Heart right ventricle (tissue), 16 donors: ENCODE results near the gene STRIT1. TPM values are rescaled to one million over a fixed set of nuclear protein-coding genes. Genes with fewer than 3 reads are reported as not detected.
"Not testable (repeated sequence)": the region's sequence is repeated elsewhere in the genome, so short reads cannot be mapped to it uniquely, and the experiment has no call there.

Experiments
- ATAC-seq, 8 donors: fragments of 200-7000 bp; cut with Tn5 transposase; one replicate each; pipeline ENCODE4 v1.9.1; 2020; ENCODE audit warnings: mild to moderate bottlenecking in 8 of 8, moderate library complexity in 8 of 8, moderate number of reproducible peaks in 1 of 8
- DNase-seq, 2 donors: peaks; one replicate each; pipeline ENCODE4 v3.0.0-alpha.2; 2020
- H3K27ac ChIP-seq, 10 donors: fragments of 200-600 bp; sonication (generic) in 2 of 10; one replicate each; pipeline versions ENCODE4 v1.5.0 to v1.8.0; 2020 to 2022; ENCODE audit warnings: mild to moderate bottlenecking in 3 of 10
- H3K27me3 ChIP-seq, 7 donors: fragments of 200-600 bp; one replicate each; pipeline ENCODE4 v1.8.0; 2021 to 2022; ENCODE audit warnings: mild to moderate bottlenecking in 2 of 7
- H3K36me3 ChIP-seq, 9 donors: fragments of 200-600 bp; sonication (generic) in 1 of 9; one replicate each; pipeline versions ENCODE4 v1.5.0 to v1.8.0; 2020 to 2022; ENCODE audit warnings: mild to moderate bottlenecking in 2 of 9
- H3K4me1 ChIP-seq, 9 donors: fragments of 200-600 bp; sonication (generic) in 1 of 9; one replicate each; pipeline versions ENCODE4 v1.5.0 to v1.8.0; 2020 to 2022; ENCODE audit warnings: mild to moderate bottlenecking in 4 of 9
- H3K4me3 ChIP-seq, 10 donors: fragments of 200-600 bp; sonication (generic) in 2 of 10; one replicate each; pipeline versions ENCODE4 v1.5.0 to v1.8.0; 2020 to 2022; ENCODE audit warnings: mild to moderate bottlenecking in 7 of 10, moderate library complexity in 2 of 10
- H3K9me3 ChIP-seq, 11 donors: fragments of 200-600 bp in 10 of 11; sonication (generic) in 2 of 11; one replicate each; pipeline versions ENCODE4 v1.5.0 to v1.8.0; 2013 to 2022; ENCODE audit warnings: mild to moderate bottlenecking in 2 of 11, control low read depth in 1 of 11, moderate library complexity in 1 of 11
- WGBS, 2 donors: extraction: QIAGEN DNeasy Blood & Tissue Kit; methylation state at CpG; one replicate each; pipeline ENCODE4 v1.1.7; 2013; ENCODE audit warnings: inconsistent platforms in 1 of 2; 5-methylcytosine and 5-hydroxymethylcytosine counted together
- intact Hi-C, 10 donors: fragments of 100-400 bp; cut with DNase I; formaldehyde crosslinking; loops; one replicate each; pipeline versions ENCODE4 v1.11.1 to v1.14.2; 2022
- polyA plus RNA-seq, 2 donors: library from polyadenylated mRNA; stranded (reverse); fragments of 200-250 nt; gene quantifications; one replicate each; pipeline ENCODE4 v1.2.3, GENCODE V29; 2013
- total RNA-seq, 10 donors: library from RNA; stranded (reverse); fragmentation: NEBNext Ultra II Directional in 3 of 10; extraction: Animal tissue kit (Norgen Biotek cat#: 25700) in 3 of 10; gene quantifications; one replicate each; pipeline versions ENCODE4 v1.2.1 to v1.2.4, GENCODE V29; 2021 to 2023
- TF ChIP-seq, protein P1 (sequence below), 9 donors: fragments of 200-600 bp; sonication (generic) in 2 of 9; IDR thresholded peaks; one replicate each; pipeline versions ENCODE4 v1.5.0 to v1.8.0; 2021 to 2022; ENCODE audit warnings: antibody characterized with exemption in 9 of 9, mild to moderate bottlenecking in 5 of 9, moderate library complexity in 1 of 9
- donor health status: Arrhythmogenic right ventricular cardiomyopathy.
- donor health status: ischemic (EF 13 %, LVEDD 7.1; RV severe dilation, severe dysfunction).
- donor health status: healthy with polysubstance abuse.
- donor health status: DM: no; HTN: yes; CAD: no.
- donor health status: DM: no; HTN: no; CAD: no.
- donor health status: ischemic (EF 25% LVEDD 6.9; RV normal size, moderate dysfunction).
- donor health status: ischemic (EF 25% LVEDD 5.7; RV mildly dilated, moderate dysfunction).
- donor health status: healthy.
- donor health status: DM: yes; HTN: yes; CAD: no.
- donor health status: Ischemic cardiomyopathy.
- donor health status: ischemic (EF 35%, LVEDD 5.7; RV mildly dilated, moderate dysfunction).
- donor health status: nonischemic (EF 11% LVEDD 7.7; RV severe dilation, severe dysfunction).
- donor health status: DM: yes; HTN: yes; CAD: no.
- donor health status: PGD.
- donor health status: ischemic (EF 29% LVEDD 5.4; RV normal size, mild dysfunction).
- donor health status: nonischemic (EF 23%, LVEDD 6.1; RV moderate dilation, normal function).

Gene STRIT1
- total and polyA plus RNA-seq, 12 donors: 0.26 to 5.6 (median 1.2) TPM; not detected in 1

DNA sequence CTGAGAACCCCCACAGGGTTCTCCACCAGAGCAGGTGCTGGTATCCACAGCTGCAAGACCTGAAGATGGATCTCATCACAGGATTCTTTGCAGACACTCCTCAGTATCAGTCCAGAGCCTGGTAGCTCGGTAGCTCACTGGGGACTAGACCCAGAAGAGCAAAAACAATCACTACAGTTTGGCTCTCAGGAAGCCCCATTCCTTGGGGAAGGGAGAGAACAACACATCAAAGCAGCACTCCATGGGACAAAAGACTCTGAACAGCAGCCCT is 22.2 kb downstream of the STRIT1 start:
- WGBS, 2 donors: 52 to 63% methylated on average over 1 of the region's 1 CpG
- DNase-seq (no peak), ATAC-seq (no peak)
- H3K4me1 ChIP-seq: no peaks in the 10 kb centered on the region
- TF ChIP-seq, protein P1, sequence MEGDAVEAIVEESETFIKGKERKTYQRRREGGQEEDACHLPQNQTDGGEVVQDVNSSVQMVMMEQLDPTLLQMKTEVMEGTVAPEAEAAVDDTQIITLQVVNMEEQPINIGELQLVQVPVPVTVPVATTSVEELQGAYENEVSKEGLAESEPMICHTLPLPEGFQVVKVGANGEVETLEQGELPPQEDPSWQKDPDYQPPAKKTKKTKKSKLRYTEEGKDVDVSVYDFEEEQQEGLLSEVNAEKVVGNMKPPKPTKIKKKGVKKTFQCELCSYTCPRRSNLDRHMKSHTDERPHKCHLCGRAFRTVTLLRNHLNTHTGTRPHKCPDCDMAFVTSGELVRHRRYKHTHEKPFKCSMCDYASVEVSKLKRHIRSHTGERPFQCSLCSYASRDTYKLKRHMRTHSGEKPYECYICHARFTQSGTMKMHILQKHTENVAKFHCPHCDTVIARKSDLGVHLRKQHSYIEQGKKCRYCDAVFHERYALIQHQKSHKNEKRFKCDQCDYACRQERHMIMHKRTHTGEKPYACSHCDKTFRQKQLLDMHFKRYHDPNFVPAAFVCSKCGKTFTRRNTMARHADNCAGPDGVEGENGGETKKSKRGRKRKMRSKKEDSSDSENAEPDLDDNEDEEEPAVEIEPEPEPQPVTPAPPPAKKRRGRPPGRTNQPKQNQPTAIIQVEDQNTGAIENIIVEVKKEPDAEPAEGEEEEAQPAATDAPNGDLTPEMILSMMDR (IDR thresholded peaks at IDR 0.05): no peak
- intact Hi-C loops: no loop called here
- no peaks in the 10 kb centered on the region for H3K36me3 ChIP-seq
- no peaks in the 10 kb centered on the region for H3K27me3 ChIP-seq
- no peak overlapping the region for H3K27ac ChIP-seq
- no peak overlapping the region for H3K4me3 ChIP-seq
- H3K9me3 ChIP-seq: no peaks in the 10 kb centered on the region

DNA sequence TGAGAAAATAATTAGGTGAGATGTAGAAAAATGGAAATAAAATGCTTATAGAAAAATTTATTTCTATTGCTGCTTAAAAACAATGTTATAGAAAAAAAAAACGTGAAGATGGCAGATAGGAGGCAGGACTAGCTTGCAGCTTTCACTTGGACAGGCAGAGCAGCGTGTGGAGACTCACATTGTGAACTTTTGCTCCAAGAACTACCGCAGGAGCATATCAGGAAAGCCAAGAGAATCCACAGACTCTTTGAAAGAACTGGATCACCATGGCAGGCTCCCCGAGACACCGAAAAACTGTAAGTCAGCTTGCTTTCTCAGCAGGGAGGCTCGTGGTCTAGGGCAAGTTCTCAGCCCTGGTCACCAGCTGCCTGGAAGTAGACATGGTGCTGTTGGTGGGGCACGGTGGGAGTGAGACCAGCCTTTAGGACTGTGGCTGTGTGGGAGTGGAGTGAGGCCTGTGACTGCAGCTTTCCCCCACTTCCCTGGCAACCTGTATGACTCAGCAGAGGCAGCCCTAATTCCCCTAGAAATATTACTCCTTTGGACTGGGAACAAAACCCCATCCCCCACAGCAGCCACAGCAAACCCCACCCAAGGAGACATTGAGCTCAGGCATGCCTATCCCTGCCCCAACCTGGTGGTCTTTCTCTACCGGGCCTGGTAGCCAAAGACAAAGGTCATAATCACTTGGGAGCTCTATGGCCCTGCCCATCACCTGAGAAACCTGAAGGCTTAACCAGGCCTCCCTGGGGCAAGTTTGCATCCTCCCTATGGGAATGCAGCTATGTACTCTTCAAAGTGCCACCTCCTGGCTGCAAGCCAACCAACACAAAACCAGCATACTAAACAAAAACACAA is 22.8 kb downstream of the STRIT1 start:
- intact Hi-C loops: no loop called here
- H3K4me3 ChIP-seq: no peak overlapping the region
- H3K36me3 ChIP-seq: no peaks in the 10 kb centered on the region
- no peaks in the 10 kb centered on the region for H3K27me3 ChIP-seq
- H3K27ac ChIP-seq: no peak overlapping the region
- DNase-seq: no peak
- ATAC-seq: no peak
- no peaks in the 10 kb centered on the region for H3K4me1 ChIP-seq
- 76 to 77% methylated on average over 8 of the region's 8 CpGs for WGBS, 2 donors
- H3K9me3 ChIP-seq: no peaks in the 10 kb centered on the region
- TF ChIP-seq, protein P1 (IDR thresholded peaks at IDR 0.05): no peak

DNA sequence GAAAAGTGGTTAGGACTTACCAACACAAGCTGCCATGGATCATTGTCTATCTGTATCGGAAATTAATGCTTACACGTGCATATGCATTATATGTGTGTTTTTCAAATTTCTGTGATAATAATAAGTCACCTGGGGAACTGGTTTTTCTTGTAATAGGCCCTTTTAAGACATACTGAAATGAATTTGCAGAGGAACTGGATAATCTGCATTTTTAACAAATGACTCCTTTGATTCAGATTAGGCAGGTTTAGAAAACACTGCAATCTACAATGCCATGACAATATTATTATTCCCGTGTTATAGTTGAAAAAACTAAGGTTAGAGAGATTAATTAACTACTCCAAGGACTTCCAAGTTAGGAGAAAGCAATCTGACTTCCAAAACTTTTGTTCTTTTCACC is 23.4 kb downstream of the STRIT1 start:
- no peak overlapping the region for H3K4me3 ChIP-seq
- H3K27ac ChIP-seq: no peak overlapping the region
- intact Hi-C loops: no loop called here
- H3K27me3 ChIP-seq: no peaks in the 10 kb centered on the region
- TF ChIP-seq, protein P1 (IDR thresholded peaks at IDR 0.05): no peak
- no peaks in the 10 kb centered on the region for H3K36me3 ChIP-seq
- no peaks in the 10 kb centered on the region for H3K9me3 ChIP-seq
- H3K4me1 ChIP-seq: no peaks in the 10 kb centered on the region
- DNase-seq (no peak), ATAC-seq (no peak)
- 84 to 86% methylated on average over 3 of the region's 3 CpGs for WGBS, 2 donors

DNA sequence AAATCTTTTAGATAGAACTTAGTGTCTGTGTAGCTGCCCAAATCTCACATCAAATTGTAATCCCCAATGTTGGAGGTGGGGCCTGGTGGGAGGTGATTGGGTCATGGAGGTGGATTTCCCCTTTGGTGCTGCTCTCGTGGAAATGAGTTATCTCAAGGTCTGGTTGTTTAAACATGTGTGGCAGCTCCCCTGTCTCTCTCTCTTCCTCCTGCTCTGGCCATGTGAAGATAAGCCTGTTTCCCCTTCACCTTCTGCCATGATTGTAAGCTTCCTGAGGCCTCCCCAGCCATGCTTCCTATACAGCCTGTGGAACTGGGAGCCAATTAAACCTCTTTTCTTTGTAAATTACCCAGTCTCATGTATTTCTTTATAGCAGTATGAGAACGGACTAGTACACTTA is 30.6 kb downstream of the STRIT1 start:
- H3K4me1 ChIP-seq, H3K27ac ChIP-seq, intact Hi-C loops, ATAC-seq, H3K27me3 ChIP-seq, H3K36me3 ChIP-seq, H3K4me3 ChIP-seq, DNase-seq, H3K9me3 ChIP-seq: not testable (repeated sequence)
- whole genome bisulfite sequencing, 2 donors: 57 to 81% methylated on average over 2 of the region's 2 CpGs

DNA sequence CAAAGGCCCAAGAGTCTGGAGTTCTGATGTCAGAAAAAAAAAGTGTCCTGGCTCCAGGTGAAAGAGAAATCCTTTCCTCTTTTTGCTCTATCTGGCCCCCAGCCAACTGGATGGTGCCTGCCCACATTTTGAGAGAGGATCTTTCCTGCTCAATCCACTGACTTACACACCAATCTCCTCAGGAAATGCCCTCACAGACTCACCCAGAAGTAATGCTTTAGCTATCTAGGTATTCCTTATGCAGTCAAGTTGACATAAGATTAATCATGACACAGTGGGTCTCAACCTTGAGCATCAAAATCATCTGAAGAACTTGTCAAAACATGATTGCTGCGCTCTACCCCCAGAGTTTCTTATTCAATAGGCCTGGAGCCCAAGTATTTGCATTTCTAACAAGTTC is 31.2 kb downstream of the STRIT1 start:
- intact Hi-C loops: no loop called here
- no peaks in the 10 kb centered on the region for H3K36me3 ChIP-seq
- WGBS, 2 donors: 87 to 98% methylated on average over 1 of the region's 1 CpG

More for the DNA sequence above, 31.2 kb downstream of the STRIT1 start:
- Histone ChIP-seq H3K27me3 (no peaks in the 10 kb centered on the region), H3K9me3 (no peaks in the 10 kb centered on the region), H3K4me3 (no peak overlapping the region), H3K27ac (no peak overlapping the region), H3K4me1 (no peaks in the 10 kb centered on the region)
- DNase-seq (no peak), ATAC-seq (no peak)
- TF ChIP-seq, protein P1 (IDR thresholded peaks at IDR 0.05): no peak
